Measurements from ENCODE around the gene ITGA3. TPM values are rescaled to one million over a fixed set of nuclear protein-coding genes. Genes with fewer than 3 reads are reported as not detected.

ITGA3 gene
- total RNA-seq, 1 experiment from 2014 or later = 14.7 TPM

GRCh38 chr17:50062293-50063243 lies 6.7 kb downstream of the ITGA3 start:
- Mint-ChIP-seq H3K36me3 (ENCODE audit: insufficient read depth, unreplicated experiment) (peaks cover 4% of the 10 kb centered on the region), H3K4me3 (ENCODE audit: unreplicated experiment) (no peak overlapping the region), H3K27ac (ENCODE audit: unreplicated experiment) (no peak overlapping the region), H3K4me1 (ENCODE audit: low read depth, unreplicated experiment) (peaks cover 6% of the 10 kb centered on the region), H3K9me3 (ENCODE audit: unreplicated experiment) (no peaks in the 10 kb centered on the region), H3K27me3 (ENCODE audit: insufficient read depth, unreplicated experiment) (no peaks in the 10 kb centered on the region)
- no peak for DNase-seq
- BruUV-seq (replicated peaks) = no TSS peak
- Histone ChIP-seq H3K4me3 (ENCODE audit: low read depth, low read length) (no peak overlapping the region), H3K27me3 (replicated peaks; ENCODE audit: control insufficient read depth, insufficient read depth, low read length) (no peaks in the 10 kb centered on the region), H3K4me1 (peaks cover 8% of the 10 kb centered on the region), H3K9me3 (no peaks in the 10 kb centered on the region), H3K36me3 (ENCODE audit: control insufficient read depth, insufficient read depth, low read length) (no peaks in the 10 kb centered on the region)
- intact Hi-C loops (cut with micrococcal nuclease; ENCODE audit: unreplicated experiment) = no loop called here
- ChIA-PET CTCF (no interaction called here), POLR2A (no interaction called here)
- TF ChIP-seq, protein P1, sequence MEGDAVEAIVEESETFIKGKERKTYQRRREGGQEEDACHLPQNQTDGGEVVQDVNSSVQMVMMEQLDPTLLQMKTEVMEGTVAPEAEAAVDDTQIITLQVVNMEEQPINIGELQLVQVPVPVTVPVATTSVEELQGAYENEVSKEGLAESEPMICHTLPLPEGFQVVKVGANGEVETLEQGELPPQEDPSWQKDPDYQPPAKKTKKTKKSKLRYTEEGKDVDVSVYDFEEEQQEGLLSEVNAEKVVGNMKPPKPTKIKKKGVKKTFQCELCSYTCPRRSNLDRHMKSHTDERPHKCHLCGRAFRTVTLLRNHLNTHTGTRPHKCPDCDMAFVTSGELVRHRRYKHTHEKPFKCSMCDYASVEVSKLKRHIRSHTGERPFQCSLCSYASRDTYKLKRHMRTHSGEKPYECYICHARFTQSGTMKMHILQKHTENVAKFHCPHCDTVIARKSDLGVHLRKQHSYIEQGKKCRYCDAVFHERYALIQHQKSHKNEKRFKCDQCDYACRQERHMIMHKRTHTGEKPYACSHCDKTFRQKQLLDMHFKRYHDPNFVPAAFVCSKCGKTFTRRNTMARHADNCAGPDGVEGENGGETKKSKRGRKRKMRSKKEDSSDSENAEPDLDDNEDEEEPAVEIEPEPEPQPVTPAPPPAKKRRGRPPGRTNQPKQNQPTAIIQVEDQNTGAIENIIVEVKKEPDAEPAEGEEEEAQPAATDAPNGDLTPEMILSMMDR (IDR thresholded peaks at IDR 0.05; ENCODE audit: insufficient read depth in 1 of 2, low read depth in 1 of 2, low read length in 1 of 2, severe bottlenecking in 1 of 2, unreplicated experiment in 1 of 2) = no peak

GRCh38 chr17:50063561-50064252 lies 7.8 kb downstream of the ITGA3 start:
- H3K36me3 Mint-ChIP-seq (ENCODE audit: insufficient read depth, unreplicated experiment) = no peaks in the 10 kb centered on the region
- TF ChIP-seq, protein P1 (IDR thresholded peaks at IDR 0.05; ENCODE audit: insufficient read depth in 1 of 2, low read depth in 1 of 2, low read length in 1 of 2, severe bottlenecking in 1 of 2, unreplicated experiment in 1 of 2) = no peak
- Histone ChIP-seq H3K4me1 (no peaks in the 10 kb centered on the region), H3K36me3 (ENCODE audit: control insufficient read depth, insufficient read depth, low read length) (no peaks in the 10 kb centered on the region), H3K27me3 (replicated peaks; ENCODE audit: control insufficient read depth, insufficient read depth, low read length) (no peaks in the 10 kb centered on the region), H3K9me3 (no peaks in the 10 kb centered on the region), H3K4me3 (ENCODE audit: low read depth, low read length) (no peak overlapping the region)
- BruUV-seq (replicated peaks) = no TSS peak
- ChIA-PET POLR2A (no interaction called here), CTCF (no interaction called here)
- H3K27ac Mint-ChIP-seq (ENCODE audit: unreplicated experiment) = no peak overlapping the region
- H3K9me3 Mint-ChIP-seq (ENCODE audit: unreplicated experiment) = no peaks in the 10 kb centered on the region
- H3K4me1 Mint-ChIP-seq (ENCODE audit: low read depth, unreplicated experiment) = no peaks in the 10 kb centered on the region
- no peak overlapping the region for H3K4me3 Mint-ChIP-seq (ENCODE audit: unreplicated experiment)
- intact Hi-C loops (cut with micrococcal nuclease; ENCODE audit: unreplicated experiment) = no loop called here
- H3K27me3 Mint-ChIP-seq (ENCODE audit: insufficient read depth, unreplicated experiment) = no peaks in the 10 kb centered on the region
- DNase-seq = no peak

DNA sequence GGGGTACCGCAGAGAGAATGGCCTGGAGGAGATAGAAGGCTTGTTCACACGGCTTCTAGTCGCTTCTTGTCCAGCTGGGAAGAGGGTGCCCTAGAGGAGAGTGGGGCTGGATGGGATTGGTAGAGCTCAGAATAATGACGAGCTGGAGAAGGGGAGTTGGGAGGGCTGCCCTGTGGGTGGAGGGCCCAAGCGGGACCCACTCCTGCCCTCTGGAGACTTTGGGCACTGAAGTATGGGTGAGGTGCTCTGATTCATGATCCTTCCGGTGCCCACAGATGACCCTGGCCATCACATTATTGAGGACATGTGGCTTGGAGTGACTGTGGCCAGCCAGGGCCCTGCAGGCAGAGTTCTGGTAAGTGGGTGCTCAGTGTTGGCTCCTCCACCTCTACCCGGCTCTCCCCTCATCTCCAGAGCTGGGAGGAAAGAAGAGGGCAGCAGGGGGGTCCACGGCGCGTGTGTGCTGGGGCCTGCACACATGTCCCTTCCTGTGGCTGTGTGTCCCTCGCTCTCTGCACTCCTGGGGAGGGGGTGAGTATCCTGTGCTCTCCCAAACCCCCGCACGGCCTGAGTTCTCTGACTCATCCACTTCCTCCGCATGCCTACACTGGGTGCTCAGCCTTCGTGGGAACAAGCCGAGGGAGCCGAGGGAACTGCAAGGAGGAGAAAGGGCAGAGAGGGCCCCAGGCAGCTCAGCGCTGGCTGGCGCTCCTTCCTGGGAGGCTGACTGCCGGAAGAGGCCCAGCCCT lies 8.5 kb downstream of the ITGA3 start:
- CTCF ChIA-PET = no interaction called here
- POLR2A ChIA-PET = no interaction called here

More for the DNA sequence above, 8.5 kb downstream of the ITGA3 start:
- no peak overlapping the region for H3K4me3 Mint-ChIP-seq (ENCODE audit: unreplicated experiment)
- no peak overlapping the region for H3K4me3 ChIP-seq (ENCODE audit: low read depth, low read length)
- no peaks in the 10 kb centered on the region for H3K4me1 ChIP-seq
- no peaks in the 10 kb centered on the region for H3K36me3 Mint-ChIP-seq (ENCODE audit: insufficient read depth, unreplicated experiment)
- intact Hi-C loops (cut with micrococcal nuclease; ENCODE audit: unreplicated experiment) = no loop called here
- TF ChIP-seq, protein P1 (IDR thresholded peaks at IDR 0.05; ENCODE audit: insufficient read depth in 1 of 2, low read depth in 1 of 2, low read length in 1 of 2, severe bottlenecking in 1 of 2, unreplicated experiment in 1 of 2) = no peak
- no peaks in the 10 kb centered on the region for H3K27me3 Mint-ChIP-seq (ENCODE audit: insufficient read depth, unreplicated experiment)
- no peak overlapping the region for H3K27ac Mint-ChIP-seq (ENCODE audit: unreplicated experiment)
- no peaks in the 10 kb centered on the region for H3K36me3 ChIP-seq (ENCODE audit: control insufficient read depth, insufficient read depth, low read length)
- H3K27me3 ChIP-seq (replicated peaks; ENCODE audit: control insufficient read depth, insufficient read depth, low read length) = no peaks in the 10 kb centered on the region
- no peaks in the 10 kb centered on the region for H3K9me3 Mint-ChIP-seq (ENCODE audit: unreplicated experiment)
- no peak for DNase-seq
- BruUV-seq (replicated peaks) = no TSS peak
- H3K9me3 ChIP-seq = no peaks in the 10 kb centered on the region
- no peaks in the 10 kb centered on the region for H3K4me1 Mint-ChIP-seq (ENCODE audit: low read depth, unreplicated experiment)

Measured in Caco-2 (cell line).